Panc1 (cell line): ENCODE measurements around the gene SH2D3C.

Source experiments
- CTCF ChIP-seq: fragments of 450-650 bp; IDR thresholded peaks from 2 replicates; pipeline ENCODE4 v1.5.1; 2017; ENCODE audit warnings: mild to moderate bottlenecking
- POLR2AphosphoS5 ChIP-seq: IDR thresholded peaks from 2 replicates; pipeline ENCODE4 v1.6.1; 2012; ENCODE audit warnings: mild to moderate bottlenecking, low read depth, low read length, moderate library complexity
- REST ChIP-seq, 2 experiments: IDR thresholded peaks; 2 replicates each; pipeline ENCODE4 v1.6.1; 2011 to 2012; ENCODE audit warnings: low read depth in 2 of 2, control low read depth in 1 of 2, low read length in 1 of 2, mild to moderate bottlenecking in 1 of 2, moderate library complexity in 1 of 2; ENCODE audit not compliant: insufficient read depth in 1 of 2
- SIN3A ChIP-seq: IDR thresholded peaks from 2 replicates; pipeline ENCODE4 v1.6.1; 2012; ENCODE audit warnings: low read depth, mild to moderate bottlenecking, low read length, moderate library complexity, borderline replicate concordance; ENCODE audit not compliant: insufficient read depth

- TF ChIP-seq CTCF (no peak), REST (IDR thresholded peaks at IDR 0.05; ENCODE audit: insufficient read depth in 1 of 2, low read depth in 2 of 2, low read length in 1 of 2) (no peak), SIN3A (no peak), POLR2AphosphoS5 (no peak)
These were observed 86.4 kb downstream of the SH2D3C start for GRCh38 chr9:127692071-127692470.
